ENCODE results near the gene APBA1.

APBA1 gene

DNA sequence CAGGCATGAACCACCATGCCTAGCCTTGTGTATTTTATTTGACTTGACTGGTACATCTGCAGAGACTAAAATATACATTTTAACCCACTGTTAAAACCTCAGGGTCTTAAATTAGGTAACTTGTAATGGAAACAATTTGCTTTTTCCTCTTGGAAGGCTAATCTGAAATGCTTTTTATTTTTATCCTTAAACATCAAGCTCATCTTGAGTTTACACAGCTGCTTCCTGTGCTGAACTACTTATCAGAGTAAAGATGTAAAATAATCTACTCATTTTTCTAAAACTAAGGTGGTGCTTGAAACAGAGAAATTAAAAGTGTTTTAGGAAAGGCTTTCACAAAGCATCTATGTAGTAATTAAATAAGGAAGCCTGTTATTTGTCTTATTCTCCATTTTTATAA lies 203.0 kb downstream of the APBA1 start:
- TF ChIP-seq, protein P1, sequence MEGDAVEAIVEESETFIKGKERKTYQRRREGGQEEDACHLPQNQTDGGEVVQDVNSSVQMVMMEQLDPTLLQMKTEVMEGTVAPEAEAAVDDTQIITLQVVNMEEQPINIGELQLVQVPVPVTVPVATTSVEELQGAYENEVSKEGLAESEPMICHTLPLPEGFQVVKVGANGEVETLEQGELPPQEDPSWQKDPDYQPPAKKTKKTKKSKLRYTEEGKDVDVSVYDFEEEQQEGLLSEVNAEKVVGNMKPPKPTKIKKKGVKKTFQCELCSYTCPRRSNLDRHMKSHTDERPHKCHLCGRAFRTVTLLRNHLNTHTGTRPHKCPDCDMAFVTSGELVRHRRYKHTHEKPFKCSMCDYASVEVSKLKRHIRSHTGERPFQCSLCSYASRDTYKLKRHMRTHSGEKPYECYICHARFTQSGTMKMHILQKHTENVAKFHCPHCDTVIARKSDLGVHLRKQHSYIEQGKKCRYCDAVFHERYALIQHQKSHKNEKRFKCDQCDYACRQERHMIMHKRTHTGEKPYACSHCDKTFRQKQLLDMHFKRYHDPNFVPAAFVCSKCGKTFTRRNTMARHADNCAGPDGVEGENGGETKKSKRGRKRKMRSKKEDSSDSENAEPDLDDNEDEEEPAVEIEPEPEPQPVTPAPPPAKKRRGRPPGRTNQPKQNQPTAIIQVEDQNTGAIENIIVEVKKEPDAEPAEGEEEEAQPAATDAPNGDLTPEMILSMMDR (IDR thresholded peaks at IDR 0.05; ENCODE audit: low read depth, low read length) = no peak
- no peak for DNase-seq (ENCODE audit: extremely low read depth, low read depth)

DNA sequence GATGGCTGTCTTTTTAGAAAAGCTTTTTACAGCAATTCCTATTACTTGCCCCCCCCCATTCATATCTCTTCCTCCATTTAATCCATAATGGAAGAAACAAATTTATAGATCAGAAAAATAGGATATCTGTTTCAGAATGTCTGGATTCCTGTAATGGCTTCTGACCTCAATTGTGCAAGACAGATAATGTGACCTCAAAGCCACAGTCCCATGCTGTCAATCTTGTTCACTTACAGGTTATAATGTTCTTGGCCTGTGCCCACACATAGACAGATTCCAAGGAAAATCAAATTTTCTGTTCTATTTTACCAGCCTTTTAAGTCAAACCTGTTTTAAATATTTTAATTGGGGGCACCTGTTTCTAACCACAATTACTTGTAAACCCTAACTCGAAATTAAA lies 203.8 kb downstream of the APBA1 start:
- no peak for DNase-seq (ENCODE audit: extremely low read depth, low read depth)
- TF ChIP-seq, protein P1 (IDR thresholded peaks at IDR 0.05; ENCODE audit: low read depth, low read length) = no peak

DNA sequence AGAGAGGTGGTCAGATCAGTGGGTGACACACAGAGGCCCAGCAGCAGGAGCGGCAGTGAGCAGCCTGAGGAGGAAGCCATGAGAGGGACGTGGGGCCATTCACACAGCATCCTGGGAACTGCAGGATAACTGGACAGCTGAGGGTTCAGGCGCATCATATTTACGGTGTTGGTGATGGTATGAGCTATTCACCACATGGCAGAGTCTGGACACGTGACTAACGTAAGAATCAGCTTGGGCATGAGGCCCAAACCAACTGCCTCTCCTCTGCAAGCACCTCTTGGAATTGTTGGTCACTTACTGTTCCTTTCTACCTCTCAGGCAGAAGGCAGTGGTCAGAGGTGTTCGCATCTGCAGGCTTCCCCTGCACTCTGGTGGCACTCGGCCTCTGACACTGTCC lies 206.0 kb downstream of the APBA1 start:
- TF ChIP-seq, protein P1 (IDR thresholded peaks at IDR 0.05; ENCODE audit: low read depth, low read length) = no peak
- no peak for DNase-seq (ENCODE audit: extremely low read depth, low read depth)

DNA sequence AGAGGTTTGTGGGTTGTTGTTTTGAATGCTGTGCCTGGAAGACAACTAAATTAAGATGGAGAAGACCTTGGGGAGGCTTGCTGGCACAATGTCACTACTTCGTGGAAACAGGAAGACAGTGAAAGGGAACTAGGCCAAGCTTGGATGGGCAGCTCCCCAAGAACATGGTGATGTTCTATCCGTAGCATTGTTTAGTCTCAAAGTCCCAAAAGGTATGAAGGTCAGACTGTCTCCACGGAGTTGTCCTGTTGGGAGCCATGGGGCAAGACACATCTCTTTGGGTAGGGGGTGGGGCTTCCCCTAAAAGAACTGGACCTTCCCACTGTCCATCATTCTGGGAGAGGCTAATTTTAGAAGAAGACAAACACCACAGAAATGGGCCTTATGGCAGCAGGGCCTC lies 206.7 kb downstream of the APBA1 start:
- TF ChIP-seq, protein P1 (IDR thresholded peaks at IDR 0.05; ENCODE audit: low read depth, low read length) = no peak

DNA sequence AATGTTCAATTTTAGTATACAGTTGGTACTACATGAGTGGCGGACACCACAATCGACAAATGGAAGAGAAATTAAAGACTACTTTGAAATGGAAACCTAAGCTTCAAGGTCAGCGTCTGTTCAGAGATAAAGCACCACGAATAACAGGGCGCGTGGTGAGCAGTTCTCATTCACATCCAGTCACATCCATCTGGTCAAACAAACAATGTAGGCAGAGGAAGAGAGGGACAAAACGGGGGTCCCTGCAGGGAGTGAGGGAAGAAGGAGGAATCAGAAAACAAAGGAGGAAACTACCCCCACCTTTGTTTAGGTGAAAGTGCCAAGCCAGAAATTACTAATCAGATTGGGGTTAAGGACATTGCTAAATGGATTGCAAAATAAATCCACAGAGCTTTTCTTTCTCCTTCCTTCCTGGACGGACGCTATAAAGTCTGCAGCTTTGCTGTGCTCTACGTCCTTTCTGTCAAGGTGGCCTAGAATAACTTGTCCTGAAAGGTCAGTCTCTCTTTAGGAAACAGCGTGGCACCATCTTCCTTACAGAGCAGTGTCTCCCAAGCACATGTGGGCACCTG lies 208.6 kb downstream of the APBA1 start:
- TF ChIP-seq, protein P1 (IDR thresholded peaks at IDR 0.05; ENCODE audit: low read depth, low read length) = no peak
- DNase-seq (ENCODE audit: extremely low read depth, low read depth) = no peak

More for the DNA sequence above, 206.7 kb downstream of the APBA1 start:
- DNase-seq (ENCODE audit: extremely low read depth, low read depth) = no peak

DNA sequence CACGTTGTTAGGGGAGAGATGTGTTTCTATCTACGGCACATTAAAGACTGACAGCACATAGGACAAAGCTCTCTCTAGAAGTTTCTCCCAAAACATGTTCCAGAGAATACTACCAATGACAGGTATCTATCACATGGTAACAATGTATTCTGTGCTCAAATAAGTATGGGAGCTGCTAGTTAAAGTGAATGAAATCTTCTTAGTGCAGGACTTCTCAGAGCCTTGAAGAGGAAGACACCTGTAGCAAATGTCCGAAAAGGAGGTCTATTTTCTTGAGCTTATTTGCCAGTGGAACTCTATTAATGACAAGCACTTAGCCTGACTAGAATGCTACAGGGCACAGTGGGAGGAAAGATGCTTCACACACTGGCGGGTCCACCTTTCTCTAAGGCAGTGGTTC lies 209.8 kb downstream of the APBA1 start:
- TF ChIP-seq, protein P1 (IDR thresholded peaks at IDR 0.05; ENCODE audit: low read depth, low read length) = no peak
- no peak for DNase-seq (ENCODE audit: extremely low read depth, low read depth)

DNA sequence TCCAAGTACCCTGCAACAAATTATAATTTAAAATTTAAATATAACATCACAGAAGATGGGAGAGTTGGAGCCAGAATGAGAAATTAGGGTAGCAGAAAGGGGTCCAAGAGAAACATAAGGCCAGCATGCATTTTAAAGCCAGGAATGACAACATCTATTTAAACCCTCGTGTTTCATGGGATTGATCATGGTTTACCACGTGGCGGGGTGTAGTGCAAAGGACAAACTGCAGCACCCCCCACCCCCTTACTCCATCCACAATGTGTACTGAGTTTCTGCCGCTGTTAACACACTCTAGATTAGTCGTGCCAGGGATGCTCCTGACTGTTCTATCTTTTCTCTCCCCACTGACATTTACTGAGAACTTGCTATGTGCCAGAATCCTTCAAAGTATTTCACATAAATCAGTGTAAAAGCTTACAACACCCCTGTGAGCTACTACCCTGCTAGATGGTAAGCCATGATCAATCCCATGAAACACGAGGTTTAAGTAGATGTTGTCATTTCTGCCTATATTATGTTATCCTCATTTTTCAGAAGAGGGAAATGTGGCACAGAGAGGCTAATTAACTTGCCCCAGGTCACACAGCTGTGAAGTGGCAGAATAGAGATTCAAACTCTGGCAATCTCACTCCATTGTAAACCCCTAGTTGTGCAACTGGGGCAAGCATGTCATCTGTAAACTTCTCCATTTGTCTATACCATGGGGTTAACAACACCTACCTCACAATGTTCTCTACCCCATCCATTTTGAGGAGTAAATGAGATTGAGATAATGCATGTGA lies 210.9 kb downstream of the APBA1 start:
- TF ChIP-seq, protein P1 (IDR thresholded peaks at IDR 0.05; ENCODE audit: low read depth, low read length) = no peak
- DNase-seq (ENCODE audit: extremely low read depth, low read depth) = no peak

Measured in AG09319 (cell line).